WTC11 (cell line): Measurements from ENCODE around the gene TGFBR2. TPM values are rescaled to one million over a fixed set of nuclear protein-coding genes. Genes with fewer than 3 reads are reported as not detected.
A peak's percentile ranks its signal among the peaks of the same experiment; 100 is the strongest.

Experiments
- ATAC-seq: fragments of 200-7000 bp; cut with Tn5 transposase; 2 replicates; pipeline ENCODE4 v1.10.0; 2021; ENCODE audit warnings: mild to moderate bottlenecking, moderate library complexity
- CTCF ChIA-PET: fragments of 300-600 bp; sonication (Branson Sonifier 250); formaldehyde crosslinking; loops from one replicate; lab custom pipeline; 2021; ENCODE audit warnings: antibody characterized with exemption; lab: Charles Lee
- POLR2A ChIA-PET: fragments of 350-600 bp; sonication (Branson Sonifier 250); formaldehyde crosslinking; loops from one replicate; lab custom pipeline; 2021; ENCODE audit warnings: antibody characterized with exemption; lab: Charles Lee
- DNase-seq: peaks from one replicate; pipeline ENCODE4 v3.0.0; 2021; ENCODE audit warnings: low spot score
- H3K27ac Mint-ChIP-seq: 2 replicates; pipeline ENCODE4 v1.8.0; 2021; ENCODE audit warnings: mixed read lengths
- H3K27me3 Mint-ChIP-seq: 2 replicates; pipeline ENCODE4 v1.8.0; 2021; ENCODE audit warnings: low read depth, mild to moderate bottlenecking, moderate library complexity, mixed read lengths
- H3K36me3 Mint-ChIP-seq: 2 replicates; pipeline ENCODE4 v1.8.0; 2021; ENCODE audit warnings: mixed read lengths
- H3K4me1 Mint-ChIP-seq: 2 replicates; pipeline ENCODE4 v1.8.0; 2022; ENCODE audit warnings: mixed read lengths
- H3K4me3 Mint-ChIP-seq: 2 replicates; pipeline ENCODE4 v1.8.0; 2021; ENCODE audit warnings: mild to moderate bottlenecking, moderate library complexity, mixed read lengths
- H3K9me3 Mint-ChIP-seq: 2 replicates; pipeline ENCODE4 v1.8.0; 2021; ENCODE audit warnings: mixed read lengths
- EMX1 ChIP-seq: fragments of 250-450 bp; sonication (Bioruptor Pico); IDR thresholded peaks from 2 replicates; pipeline ENCODE4 v1.8.0; 2021; ENCODE audit warnings: mild to moderate bottlenecking
- ETV6 ChIP-seq: sonication (generic); formaldehyde crosslinking; IDR thresholded peaks from 2 replicates; pipeline ENCODE4 v1.8.1; 2022; ENCODE audit warnings: mild to moderate bottlenecking, missing genetic modification reagents
- FOXJ3 ChIP-seq: sonication (generic); formaldehyde crosslinking; IDR thresholded peaks from 2 replicates; pipeline ENCODE4 v1.9.0; 2021; ENCODE audit warnings: missing genetic modification reagents, mild to moderate bottlenecking, borderline replicate concordance
- MYBL2 ChIP-seq: sonication (generic); formaldehyde crosslinking; IDR thresholded peaks from 2 replicates; pipeline ENCODE4 v1.8.1; 2023; ENCODE audit warnings: mild to moderate bottlenecking, moderate library complexity, missing genetic modification reagents
- NFYB ChIP-seq: sonication (generic); formaldehyde crosslinking; conservative IDR thresholded peaks from 2 replicates; pipeline ENCODE4 v1.8.0; 2022; ENCODE audit warnings: low read depth, missing genetic modification reagents
- RELA ChIP-seq: sonication (generic); formaldehyde crosslinking; IDR thresholded peaks from 2 replicates; pipeline ENCODE4 v1.8.1; 2022; ENCODE audit warnings: missing genetic modification reagents, mild to moderate bottlenecking, borderline replicate concordance
- TEAD1 ChIP-seq: sonication (generic); formaldehyde crosslinking; IDR thresholded peaks from 2 replicates; pipeline ENCODE4 v1.8.0; 2022; ENCODE audit warnings: mild to moderate bottlenecking, missing genetic modification reagents
- ZBTB21 ChIP-seq: sonication (generic); formaldehyde crosslinking; IDR thresholded peaks from 2 replicates; pipeline ENCODE4 v1.8.1; 2023; ENCODE audit warnings: mild to moderate bottlenecking, missing genetic modification reagents, borderline replicate concordance
- ZNF138 ChIP-seq: sonication (generic); formaldehyde crosslinking; conservative IDR thresholded peaks from 2 replicates; pipeline ENCODE4 v1.8.1; 2022; ENCODE audit warnings: mild to moderate bottlenecking, moderate library complexity, missing genetic modification reagents
- total RNA-seq: library from RNA; stranded (reverse); gene quantifications from 3 replicates; pipeline ENCODE4 v1.2.3, GENCODE V29; 2021
- TF ChIP-seq, protein P1 (sequence below): fragments of 250-450 bp; sonication (Bioruptor Pico); IDR thresholded peaks from 2 replicates; pipeline ENCODE4 v1.9.0; 2021; ENCODE audit warnings: mild to moderate bottlenecking
- TF ChIP-seq, protein P2 (sequence below): sonication (generic); formaldehyde crosslinking; IDR thresholded peaks from 2 replicates; pipeline ENCODE4 v1.8.0; 2022; ENCODE audit warnings: mild to moderate bottlenecking, missing genetic modification reagents
- TF ChIP-seq, protein P3 (sequence below): fragments of 250-450 bp; sonication (Bioruptor Pico); IDR thresholded peaks from 2 replicates; pipeline ENCODE4 v1.9.0; 2021; ENCODE audit warnings: moderate library complexity, mild to moderate bottlenecking, inconsistent platforms, borderline replicate concordance
- TF ChIP-seq, protein P4 (sequence below): sonication (generic); formaldehyde crosslinking; IDR thresholded peaks from 2 replicates; pipeline ENCODE4 v1.8.1; 2023; ENCODE audit warnings: mild to moderate bottlenecking, missing genetic modification reagents

The TGFBR2 gene
- total RNA-seq, 1 experiment from 2014 or later, result 9.6 TPM

DNA sequence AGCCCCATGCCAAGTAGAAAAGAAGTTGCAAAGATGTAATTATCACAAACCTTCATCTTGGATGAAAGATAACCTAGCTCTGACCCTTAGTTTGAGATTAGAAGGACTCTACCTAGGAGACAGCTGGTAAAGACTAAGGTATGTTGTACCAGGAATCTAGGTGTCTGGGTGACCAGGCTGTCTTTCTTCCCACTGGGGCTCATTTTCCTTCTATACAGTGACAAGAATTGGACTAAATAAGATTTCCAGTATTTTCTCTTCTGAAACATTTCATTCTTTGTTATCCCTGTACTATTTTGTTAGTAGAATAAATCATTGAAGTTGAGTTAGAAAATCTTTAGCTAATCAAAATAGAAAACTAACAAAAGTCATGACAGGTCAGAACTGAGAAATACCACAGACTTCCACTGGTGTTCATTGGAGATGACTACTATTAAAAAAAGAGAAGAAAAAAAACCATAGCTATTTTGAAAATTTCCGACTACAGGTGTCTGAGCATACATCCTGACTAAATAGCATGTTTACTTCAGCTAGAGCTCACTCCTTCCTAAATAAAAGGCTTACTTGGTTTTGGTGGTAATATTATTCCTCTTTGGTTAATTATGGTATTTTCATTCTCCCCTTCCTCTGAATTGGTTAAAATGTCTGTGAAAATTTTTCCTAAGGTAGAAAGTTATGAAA is 10.1 kb downstream of the TGFBR2 start:
- no peak overlapping the region for H3K4me3 Mint-ChIP-seq

DNA sequence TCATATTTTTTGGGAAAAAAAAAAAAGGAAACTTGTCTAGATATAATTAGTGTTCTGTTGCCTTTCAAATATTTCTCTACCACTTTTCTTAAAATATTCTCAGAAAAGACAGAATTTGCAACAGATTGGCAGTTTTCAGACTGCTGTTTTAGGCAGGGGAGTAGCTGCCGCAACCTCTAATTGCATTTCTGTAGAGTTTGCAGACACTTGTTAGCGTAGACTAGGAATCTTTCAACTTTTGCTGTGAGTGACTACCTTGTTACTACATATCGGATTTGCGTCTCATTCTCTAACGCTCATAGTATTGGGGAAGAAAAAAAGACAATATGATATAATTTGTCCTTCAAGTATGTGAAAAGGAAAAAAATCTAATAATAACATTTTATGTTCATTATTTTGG is 10.7 kb downstream of the TGFBR2 start:
- H3K4me1 Mint-ChIP-seq, result peaks cover 55% of the 10 kb centered on the region
- 0 out of 2 replicates have a peak, but pooled peaks cover 6% of the 10 kb centered on the region for H3K36me3 Mint-ChIP-seq
- no peak for ATAC-seq
- H3K27ac Mint-ChIP-seq, result no peak overlapping the region
- H3K27me3 Mint-ChIP-seq, result no peaks in the 10 kb centered on the region
- CTCF ChIA-PET, result no interaction called here
- H3K9me3 Mint-ChIP-seq, result no peaks in the 10 kb centered on the region
- no peak overlapping the region for H3K4me3 Mint-ChIP-seq
- POLR2A ChIA-PET, result interaction anchor here (0.8 kb wide), 1 partner anchor 68 kb away, joined by 3 read pairs; no protein-coding TSS in a partner anchor
- no peak for DNase-seq
- TF ChIP-seq, protein P1, sequence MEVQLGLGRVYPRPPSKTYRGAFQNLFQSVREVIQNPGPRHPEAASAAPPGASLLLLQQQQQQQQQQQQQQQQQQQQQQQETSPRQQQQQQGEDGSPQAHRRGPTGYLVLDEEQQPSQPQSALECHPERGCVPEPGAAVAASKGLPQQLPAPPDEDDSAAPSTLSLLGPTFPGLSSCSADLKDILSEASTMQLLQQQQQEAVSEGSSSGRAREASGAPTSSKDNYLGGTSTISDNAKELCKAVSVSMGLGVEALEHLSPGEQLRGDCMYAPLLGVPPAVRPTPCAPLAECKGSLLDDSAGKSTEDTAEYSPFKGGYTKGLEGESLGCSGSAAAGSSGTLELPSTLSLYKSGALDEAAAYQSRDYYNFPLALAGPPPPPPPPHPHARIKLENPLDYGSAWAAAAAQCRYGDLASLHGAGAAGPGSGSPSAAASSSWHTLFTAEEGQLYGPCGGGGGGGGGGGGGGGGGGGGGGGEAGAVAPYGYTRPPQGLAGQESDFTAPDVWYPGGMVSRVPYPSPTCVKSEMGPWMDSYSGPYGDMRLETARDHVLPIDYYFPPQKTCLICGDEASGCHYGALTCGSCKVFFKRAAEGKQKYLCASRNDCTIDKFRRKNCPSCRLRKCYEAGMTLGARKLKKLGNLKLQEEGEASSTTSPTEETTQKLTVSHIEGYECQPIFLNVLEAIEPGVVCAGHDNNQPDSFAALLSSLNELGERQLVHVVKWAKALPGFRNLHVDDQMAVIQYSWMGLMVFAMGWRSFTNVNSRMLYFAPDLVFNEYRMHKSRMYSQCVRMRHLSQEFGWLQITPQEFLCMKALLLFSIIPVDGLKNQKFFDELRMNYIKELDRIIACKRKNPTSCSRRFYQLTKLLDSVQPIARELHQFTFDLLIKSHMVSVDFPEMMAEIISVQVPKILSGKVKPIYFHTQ (CRISPR knock-in tag), result no peak
- TF ChIP-seq ETV6 (no peak), NFYB (no peak)
- TF ChIP-seq, protein P2, sequence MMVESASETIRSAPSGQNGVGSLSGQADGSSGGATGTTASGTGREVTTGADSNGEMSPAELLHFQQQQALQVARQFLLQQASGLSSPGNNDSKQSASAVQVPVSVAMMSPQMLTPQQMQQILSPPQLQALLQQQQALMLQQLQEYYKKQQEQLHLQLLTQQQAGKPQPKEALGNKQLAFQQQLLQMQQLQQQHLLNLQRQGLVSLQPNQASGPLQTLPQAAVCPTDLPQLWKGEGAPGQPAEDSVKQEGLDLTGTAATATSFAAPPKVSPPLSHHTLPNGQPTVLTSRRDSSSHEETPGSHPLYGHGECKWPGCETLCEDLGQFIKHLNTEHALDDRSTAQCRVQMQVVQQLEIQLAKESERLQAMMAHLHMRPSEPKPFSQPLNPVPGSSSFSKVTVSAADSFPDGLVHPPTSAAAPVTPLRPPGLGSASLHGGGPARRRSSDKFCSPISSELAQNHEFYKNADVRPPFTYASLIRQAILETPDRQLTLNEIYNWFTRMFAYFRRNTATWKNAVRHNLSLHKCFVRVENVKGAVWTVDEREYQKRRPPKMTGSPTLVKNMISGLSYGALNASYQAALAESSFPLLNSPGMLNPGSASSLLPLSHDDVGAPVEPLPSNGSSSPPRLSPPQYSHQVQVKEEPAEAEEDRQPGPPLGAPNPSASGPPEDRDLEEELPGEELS (CRISPR knock-in tag), result no peak

More for the DNA sequence above, 10.1 kb downstream of the TGFBR2 start:
- no peak; the same call in 1 of the 2 replicates for ATAC-seq
- peak overlapping the region; percentile 84 for H3K27ac Mint-ChIP-seq
- TF ChIP-seq TEAD1 (CRISPR knock-in tag) (no peak), ZBTB21 (CRISPR knock-in tag) (no peak), EMX1 (CRISPR knock-in tag) (no peak), FOXJ3 (no peak), RELA (CRISPR knock-in tag) (no peak), ZNF138 (CRISPR knock-in tag) (no peak), MYBL2 (CRISPR knock-in tag) (no peak)
- TF ChIP-seq, protein P1 (CRISPR knock-in tag), result no peak
- TF ChIP-seq, protein P3, sequence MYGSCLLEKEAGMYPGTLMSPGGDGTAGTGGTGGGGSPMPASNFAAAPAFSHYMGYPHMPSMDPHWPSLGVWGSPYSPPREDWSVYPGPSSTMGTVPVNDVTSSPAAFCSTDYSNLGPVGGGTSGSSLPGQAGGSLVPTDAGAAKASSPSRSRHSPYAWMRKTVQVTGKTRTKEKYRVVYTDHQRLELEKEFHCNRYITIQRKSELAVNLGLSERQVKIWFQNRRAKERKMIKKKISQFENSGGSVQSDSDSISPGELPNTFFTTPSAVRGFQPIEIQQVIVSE (CRISPR knock-in tag), result no peak
- TF ChIP-seq, protein P4, sequence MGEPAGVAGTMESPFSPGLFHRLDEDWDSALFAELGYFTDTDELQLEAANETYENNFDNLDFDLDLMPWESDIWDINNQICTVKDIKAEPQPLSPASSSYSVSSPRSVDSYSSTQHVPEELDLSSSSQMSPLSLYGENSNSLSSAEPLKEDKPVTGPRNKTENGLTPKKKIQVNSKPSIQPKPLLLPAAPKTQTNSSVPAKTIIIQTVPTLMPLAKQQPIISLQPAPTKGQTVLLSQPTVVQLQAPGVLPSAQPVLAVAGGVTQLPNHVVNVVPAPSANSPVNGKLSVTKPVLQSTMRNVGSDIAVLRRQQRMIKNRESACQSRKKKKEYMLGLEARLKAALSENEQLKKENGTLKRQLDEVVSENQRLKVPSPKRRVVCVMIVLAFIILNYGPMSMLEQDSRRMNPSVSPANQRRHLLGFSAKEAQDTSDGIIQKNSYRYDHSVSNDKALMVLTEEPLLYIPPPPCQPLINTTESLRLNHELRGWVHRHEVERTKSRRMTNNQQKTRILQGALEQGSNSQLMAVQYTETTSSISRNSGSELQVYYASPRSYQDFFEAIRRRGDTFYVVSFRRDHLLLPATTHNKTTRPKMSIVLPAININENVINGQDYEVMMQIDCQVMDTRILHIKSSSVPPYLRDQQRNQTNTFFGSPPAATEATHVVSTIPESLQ (CRISPR knock-in tag), result no peak
- TF ChIP-seq, all 79 proteins: peak for 0
- 0 out of 2 replicates have a peak, but pooled peaks cover 6% of the 10 kb centered on the region for H3K36me3 Mint-ChIP-seq
- no peaks in the 10 kb centered on the region for H3K27me3 Mint-ChIP-seq
- H3K9me3 Mint-ChIP-seq, result no peaks in the 10 kb centered on the region
- H3K4me1 Mint-ChIP-seq, result peaks cover 56% of the 10 kb centered on the region
- DNase-seq, result no peak
- ChIA-PET POLR2A (interaction anchor here (0.8 kb wide), 1 partner anchor 67 kb away, joined by 3 read pairs; no protein-coding TSS in a partner anchor), CTCF (interaction anchor here (1.2 kb wide), 1 partner anchor 417 kb away, joined by 4 read pairs; no protein-coding TSS in a partner anchor)
